Dedifferentiated amniotic fluid mesenchymal stem cell (primary cell): ENCODE measurements around the gene HLA-F.
A peak's percentile ranks its signal among the peaks of the same experiment; 100 is the strongest.

Experiments used
- DNase-seq: peaks from one replicate; pipeline ENCODE4 v3.0.0-alpha.2; 2016; ENCODE audit errors: extremely low spot score

The HLA-F gene

DNA sequence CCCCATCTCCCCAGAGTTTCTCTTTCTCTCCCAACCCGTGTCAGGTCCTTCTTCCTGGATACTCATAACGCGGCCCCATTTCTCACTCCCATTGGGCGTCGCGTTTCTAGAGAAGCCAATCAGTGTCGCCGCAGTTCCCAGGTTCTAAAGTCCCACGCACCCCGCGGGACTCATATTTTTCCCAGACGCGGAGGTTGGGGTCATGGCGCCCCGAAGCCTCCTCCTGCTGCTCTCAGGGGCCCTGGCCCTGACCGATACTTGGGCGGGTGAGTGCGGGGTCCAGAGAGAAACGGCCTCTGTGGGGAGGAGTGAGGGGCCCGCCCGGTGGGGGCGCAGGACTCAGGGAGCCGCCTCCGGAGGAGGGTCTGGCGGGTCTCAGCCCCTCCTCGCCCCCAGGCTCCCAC is at the start of gene HLA-F:
Gene HLA-F (plus strand): TSS at position 173 of the 404 bp plus-strand sequence. CDS start 30 bp downstream, at position 203.
- DNase-seq, result peak; percentile 75

DNA sequence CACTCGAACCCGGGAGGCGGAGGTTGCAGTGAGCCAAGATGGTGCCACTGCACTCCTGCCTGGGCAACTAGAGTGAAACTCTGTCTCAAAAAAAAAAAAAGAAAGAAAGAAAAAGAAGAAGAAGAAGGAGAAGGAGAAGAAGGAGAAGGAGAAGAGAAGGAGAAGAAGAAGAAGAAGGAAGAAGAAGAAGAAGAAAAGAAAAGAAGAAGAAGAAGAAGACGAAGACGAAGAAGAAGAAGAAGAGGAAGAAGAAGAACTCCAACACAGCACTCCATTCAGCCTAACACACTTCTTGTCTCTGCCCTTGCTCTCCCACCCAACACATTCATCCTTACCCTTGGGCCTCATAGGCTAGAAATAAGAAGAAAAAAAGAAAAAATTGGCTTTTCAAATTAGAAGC is 49.2 kb upstream of the HLA-F start:
- no peak for DNase-seq

DNA sequence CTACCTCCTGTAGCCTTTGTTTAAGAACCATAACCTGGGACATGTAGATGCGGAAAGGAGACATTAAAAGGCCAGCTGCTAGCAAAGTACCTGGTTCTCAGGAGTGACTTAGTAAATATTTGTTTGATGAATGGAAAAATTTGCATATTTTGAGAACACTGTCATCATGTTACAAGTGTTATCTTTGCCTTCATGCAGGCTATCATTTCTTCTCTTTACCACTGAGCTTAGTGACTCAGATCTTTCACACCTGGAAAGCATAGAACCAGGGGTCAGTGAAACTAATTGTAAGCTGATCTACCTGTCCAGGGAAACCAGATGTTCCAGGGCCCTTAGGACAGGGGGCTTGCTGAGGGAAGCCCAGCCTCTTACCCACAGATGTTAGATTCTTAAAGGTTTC is 47.7 kb upstream of the HLA-F start:
- DNase-seq, result no peak

DNA sequence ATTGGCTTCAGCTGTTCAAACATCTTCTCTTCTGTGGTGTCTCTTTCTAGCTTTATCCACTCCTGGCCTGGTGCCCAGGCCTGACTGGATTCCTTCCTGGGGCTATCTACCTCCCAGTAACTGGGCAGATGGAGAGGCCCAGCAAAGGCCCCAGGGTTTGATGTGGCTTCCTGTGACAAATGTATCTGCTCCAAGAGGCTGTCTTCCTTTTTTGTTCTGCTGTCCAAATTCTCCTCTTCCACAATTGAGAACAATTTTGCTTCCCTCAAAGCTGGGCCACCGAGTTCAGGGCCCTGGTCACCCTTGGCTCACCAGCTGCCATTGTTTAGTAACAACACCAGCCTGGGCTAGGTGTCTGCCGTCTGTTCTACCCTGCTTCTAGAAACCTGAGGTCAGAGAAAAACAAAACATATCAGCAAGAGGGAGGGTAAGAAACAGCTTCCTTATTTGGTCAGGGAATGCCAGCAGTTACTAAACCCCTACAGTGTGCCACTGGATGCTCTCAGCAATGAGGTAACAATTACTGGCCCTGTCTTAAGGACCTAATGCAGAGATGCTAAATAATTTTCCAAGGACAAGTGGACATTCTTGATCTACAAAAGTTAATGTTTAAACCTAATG is 46.1 kb upstream of the HLA-F start:
- DNase-seq, result no peak

DNA sequence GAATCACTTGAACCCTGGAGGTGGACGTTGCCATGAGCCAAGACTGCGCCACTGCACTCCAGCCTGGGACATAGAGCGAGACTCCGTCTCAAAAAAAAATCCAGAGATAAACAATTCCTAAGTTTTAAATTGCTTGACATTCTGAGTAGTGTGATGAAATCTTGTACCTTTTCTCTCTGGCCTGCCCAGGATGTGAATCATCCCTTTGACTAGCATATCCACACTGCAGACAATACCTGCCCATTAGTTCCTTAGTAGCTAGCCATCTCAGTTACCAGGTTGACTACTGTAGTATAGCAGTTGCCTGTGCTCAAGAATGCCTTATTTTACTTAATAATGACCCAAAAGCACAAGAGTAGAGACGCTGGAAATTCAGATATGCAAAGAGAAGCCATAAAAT is 45.1 kb upstream of the HLA-F start:
- no peak for DNase-seq

DNA sequence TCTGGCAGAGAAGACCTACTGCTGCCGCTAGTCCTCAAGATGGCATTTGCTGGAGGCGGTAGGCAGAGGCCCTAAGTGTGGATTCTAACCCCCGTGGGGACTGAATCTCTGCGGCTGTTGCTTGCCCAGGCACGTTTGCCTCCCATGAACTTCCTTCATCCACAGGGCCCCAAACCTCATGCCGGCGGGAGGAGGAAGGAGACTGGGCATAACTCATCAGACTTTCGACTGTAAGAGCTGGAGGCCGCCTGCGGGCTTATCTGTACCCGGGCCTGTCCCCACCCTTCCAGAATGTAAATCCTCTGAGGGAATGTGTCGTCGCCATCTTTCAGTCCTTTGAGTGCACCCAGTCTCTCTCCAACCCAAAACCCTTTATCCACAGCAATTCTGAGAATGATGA is 43.3 kb upstream of the HLA-F start:
- DNase-seq, result no peak

DNA sequence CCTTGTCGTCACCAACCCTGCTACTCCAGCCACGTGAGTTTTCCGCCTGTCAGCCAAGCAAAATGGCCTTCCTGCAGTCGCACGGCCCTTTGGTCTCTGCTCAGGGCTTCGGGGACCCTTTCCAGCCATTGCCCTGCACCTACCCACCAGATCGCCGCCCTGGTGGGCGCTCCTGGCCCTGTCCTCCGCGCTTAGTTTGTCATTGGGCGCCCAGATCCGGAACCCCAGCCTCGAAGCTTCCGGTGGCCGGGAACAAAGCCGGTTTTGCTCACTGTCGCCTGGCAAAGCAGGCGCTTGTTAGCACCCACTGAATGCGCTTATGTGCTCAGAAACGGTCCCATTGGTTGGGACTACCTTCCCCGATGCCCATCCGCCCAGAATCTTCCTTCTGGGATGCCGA is 42.8 kb upstream of the HLA-F start:
- DNase-seq, result no peak

DNA sequence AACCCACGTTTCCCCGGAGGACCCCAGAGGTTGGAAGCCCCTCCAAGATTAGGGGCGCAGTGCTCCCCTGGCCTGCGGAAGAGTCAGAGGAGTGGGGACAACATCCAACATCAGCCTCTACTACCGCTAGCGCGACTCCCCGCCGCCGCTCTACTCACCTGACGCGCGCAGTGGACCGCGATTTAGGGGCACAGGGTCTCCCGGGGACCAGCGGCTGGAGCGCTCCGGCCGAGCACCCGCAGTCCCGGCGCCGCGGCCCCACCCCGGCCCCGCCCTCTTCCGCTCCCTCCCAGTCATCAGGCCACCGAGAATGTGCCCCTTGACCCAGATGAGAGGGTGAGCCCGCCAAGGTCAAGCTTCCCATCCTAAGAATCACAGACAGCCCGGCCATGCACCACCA is 42.3 kb upstream of the HLA-F start, which contains the start of gene ZFP57:
Gene ZFP57 (minus strand): TSS at position 249 of the 400 bp plus-strand sequence. CDS start 4,149 bp downstream, outside the sequence.
- DNase-seq, result no peak

DNA sequence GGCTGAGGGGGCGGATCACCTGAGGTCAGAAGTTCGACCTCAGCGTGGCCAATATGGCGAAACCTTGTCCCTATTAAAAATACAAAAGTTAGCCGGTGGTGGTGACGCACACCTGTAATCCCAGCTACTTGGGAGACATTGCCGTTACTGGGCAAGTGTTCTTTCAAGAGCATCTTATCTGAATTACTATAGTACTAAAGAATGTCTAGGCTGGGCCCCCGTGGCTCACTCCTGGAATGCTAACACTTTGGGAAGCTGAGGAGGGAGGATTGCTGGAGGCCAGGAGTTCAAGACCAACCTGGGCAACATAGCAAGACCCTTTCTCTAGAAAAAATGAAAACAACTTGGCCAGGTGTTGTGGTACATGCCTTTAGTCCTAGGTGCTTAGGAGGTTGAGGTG is 41.4 kb upstream of the HLA-F start:
- no peak for DNase-seq

DNA sequence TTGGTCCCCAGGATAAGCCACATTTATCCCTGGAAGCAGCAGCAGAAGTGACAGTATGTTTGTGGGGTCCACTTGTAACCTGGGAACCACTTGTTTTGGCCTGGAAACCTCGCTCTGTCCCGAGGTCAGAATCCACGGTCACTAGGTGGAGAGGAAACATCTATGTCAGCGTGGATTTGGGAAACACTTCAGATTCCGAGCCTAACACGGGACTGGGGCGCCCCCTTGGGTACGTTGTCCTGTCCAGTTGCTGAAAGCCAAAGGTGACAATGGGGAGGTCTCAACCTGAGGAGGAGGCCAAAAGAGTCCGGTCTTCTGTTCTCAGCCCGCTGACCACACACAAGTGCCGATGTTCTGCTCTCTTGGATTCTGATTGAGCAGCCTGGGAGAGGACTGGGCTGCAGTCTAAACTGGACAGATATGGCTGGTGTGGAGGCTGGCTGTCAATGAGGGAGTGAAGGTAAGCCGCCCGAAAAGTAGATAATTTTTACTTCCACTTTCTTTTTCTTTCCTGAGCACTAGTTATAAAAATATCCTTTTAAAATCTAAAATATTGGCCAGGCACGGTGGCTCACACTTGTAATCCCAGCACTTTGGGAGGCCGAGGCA is 37.4 kb upstream of the HLA-F start:
- DNase-seq, result no peak

DNA sequence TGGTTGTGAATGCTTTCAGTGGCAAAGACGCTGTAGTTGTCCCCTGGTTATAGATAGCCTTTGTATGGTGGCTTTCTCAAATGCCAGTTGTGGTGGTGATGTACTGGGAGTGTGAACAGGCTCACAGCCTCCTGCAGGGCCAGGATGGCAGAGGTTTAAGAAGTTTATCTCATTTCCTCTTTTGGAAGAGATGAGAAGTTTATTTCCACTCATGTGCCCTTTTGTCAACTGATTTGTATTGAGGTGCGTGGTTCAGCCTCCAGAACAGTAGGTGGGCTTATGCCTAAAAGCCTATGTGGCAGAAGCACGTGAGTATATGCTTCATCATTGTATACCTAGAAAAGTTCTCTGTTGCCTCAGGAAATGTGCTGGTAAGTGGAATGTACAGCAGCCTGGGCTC is 28.6 kb upstream of the HLA-F start:
- no peak for DNase-seq

DNA sequence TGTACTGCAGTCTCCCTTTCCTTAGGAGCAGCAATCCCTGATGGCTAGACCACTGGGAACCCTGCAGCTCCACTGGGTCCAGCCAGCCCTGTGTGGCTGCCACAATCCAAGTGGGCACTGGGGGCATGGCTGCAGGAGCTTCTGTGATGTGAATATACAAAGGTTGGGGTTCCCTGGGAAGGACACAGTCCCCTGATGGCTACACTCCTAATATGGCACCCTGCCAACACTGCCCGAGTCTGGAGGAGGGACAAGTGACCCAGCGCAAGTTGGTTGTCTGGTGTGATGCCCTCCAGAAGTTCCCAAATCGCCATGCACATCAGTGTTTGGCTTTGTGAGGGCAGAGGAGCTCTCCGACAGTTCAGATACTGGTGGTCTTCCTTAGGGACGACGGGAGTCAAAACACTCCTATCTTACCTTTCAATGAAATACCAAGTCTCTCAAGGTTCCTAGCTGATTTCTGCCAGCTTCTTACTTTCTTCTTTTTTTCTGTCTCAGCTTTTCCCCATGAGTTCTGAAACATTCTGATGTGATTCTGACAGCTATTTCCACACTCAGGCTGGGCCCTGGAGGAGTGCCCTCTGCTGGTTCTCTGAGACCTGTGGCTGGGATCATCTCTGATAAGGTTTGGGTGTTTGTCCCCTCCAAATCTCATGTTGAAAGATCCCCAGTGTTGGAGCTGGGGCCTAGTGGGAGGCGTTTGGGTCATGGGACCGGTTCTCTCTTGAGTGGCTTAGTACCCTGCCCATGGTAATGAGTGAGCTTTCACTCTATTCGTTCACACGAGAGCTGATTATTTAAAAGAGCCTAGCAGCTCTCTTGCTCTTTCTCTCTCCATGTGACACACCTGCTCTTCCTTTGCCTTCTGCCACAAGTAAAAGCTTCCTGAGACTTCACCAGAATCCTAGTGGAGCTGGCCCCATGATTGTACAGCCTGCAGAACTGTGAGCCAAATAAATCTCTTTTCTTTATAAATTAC is 26.8 kb upstream of the HLA-F start:
- no peak for DNase-seq

DNA sequence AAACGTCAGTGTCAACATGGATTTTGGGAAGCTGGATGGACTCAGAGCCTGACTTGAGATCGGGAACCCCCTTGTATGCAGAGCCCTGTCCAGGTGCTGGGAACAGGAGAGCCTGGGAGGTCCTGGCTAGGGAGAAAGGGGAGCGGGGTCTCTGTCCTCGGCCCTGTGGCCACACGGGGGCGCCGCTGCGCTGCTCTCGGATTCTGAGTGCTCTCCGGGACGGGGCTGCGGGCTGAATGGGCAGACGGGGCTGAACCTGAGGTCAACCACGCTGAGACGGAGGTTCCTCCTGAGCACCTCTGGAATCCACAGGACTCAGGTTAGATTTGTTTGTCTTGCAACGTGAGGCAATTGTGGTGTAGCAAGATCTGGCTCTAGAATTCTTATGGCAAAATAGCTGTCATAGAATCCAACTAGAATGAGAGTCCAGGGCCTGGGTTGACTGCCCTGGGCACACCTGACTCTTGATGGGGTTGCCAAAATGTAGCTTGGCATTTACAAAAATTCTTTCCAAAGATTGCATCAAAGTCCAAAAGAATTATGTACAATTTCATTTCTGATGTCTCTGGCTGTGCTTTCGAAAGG is 20.6 kb upstream of the HLA-F start:
- no peak for DNase-seq

DNA sequence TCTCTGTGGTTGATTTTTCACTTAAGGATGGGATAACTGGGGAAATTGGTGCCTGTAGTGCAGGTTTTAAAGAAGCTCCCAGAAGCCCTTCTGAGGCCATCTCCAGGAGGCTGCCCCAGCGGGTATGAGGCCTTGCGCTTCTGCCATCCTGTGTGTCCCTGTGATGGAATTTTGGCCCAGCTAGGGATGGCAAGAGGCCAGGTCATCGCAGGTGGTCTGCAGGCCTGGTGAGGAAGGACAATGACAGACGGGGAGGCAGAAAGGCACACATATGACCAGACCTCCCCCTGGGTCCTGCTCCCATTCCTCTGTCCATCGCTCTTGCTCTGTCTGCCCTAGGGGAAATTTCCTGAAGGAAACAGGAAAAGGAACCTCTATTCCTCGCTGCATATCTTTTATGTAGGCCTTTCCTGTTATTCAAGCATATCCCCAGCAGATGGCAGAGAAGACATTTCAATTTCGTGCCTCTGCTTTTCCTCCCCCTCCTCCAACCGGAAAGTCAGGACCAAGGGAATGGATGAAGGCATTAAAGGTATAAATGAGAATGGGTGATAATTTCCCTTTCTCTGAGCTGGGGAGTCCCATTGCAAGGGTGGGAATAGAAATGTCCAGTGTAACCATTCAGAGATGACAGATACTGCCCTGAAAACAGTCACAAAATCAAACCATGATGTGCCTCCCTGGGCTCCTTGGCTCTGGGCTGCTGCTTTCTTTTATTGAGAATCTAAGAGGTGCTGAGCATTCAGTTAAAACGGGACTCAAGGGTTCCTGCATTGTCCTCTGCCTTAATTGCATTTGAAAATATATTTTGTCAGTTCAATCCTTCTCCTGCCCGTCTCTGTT is 17.6 kb upstream of the HLA-F start:
- peak; percentile 60 for DNase-seq

DNA sequence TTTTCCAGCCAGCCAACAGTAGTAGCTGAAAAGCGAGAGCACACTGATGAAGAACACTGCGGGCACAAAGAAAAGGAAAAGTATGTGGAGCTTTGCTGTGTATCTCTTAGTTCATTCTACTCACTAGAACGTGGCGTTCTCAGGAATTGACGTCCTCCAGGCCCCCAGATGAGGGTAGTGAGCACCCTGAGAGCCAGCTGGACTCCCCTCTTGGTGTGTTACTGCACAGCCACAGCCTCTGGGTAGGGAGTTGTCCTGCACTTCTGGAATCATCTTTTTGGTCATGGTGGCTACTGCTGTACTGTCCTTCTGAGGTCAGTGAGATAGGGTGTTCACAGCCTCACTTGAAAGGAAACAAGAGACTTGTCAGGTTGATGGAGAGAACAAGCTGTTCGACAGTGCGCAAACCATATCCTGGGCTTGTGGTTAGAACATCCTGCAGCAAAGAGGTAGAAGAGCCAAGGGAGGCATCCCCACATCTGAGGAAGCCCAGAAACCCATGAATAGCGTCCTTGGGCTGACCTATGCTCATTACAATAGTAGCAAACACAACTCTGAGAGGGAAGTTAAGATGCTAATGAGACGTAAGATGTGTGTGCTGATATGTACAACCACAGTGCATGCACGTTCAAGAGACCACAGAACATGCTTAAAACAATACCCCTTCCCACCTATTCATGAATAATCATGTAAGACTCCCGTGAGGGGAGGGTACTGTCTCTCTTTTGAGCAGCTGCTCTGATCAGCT is 14.6 kb upstream of the HLA-F start:
- DNase-seq, result no peak

DNA sequence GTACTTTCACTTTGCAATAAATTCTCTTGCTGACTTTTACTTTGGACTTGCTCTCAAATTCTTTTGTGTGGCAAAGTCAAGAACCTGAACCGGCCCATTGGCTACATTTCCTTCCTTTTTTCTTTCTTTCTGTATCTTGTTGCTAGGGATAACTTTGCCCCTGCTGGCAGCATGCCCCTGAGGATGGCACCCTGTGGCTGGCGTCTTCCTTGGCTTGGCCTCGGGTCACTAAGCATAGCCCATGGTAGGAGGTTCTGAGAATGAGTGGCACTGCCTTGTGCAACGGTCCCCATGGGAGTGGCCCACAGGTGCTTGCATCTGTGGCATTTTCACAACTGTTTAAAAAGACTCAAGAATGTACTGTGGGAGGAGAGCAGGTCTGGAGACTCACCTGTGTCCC is 14.0 kb upstream of the HLA-F start:
- no peak for DNase-seq

DNA sequence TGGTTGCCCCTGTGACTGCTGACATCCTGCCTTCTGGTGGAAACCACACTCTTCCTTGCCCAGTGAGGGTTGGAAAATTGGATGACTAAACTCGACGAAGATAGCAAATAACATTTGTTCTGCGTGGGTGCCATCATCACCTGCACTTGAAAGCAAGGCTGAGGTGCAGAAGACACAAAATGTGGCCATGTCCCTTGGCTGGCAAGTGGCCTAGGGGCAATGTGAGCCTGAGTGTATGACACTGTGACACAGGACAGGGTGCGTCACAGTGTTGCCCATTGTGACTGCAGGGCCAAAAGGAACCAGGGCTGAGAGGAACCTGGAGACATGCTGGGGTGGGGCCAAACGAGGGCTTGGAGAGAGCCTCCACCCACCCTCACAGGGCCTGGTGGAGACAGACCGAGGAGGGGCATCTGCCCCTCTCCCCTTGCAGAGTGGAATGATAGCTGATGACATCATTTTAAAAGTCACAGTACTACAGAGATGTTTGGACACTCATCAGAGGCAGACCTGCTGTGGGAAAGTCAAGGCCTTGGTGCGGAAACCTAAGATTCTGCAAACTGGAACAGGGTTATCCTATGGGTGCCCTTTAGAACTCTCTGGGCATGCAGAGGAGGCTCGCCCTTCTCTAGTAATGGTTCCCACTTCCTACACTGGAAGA is 12.8 kb upstream of the HLA-F start:
- no peak for DNase-seq

DNA sequence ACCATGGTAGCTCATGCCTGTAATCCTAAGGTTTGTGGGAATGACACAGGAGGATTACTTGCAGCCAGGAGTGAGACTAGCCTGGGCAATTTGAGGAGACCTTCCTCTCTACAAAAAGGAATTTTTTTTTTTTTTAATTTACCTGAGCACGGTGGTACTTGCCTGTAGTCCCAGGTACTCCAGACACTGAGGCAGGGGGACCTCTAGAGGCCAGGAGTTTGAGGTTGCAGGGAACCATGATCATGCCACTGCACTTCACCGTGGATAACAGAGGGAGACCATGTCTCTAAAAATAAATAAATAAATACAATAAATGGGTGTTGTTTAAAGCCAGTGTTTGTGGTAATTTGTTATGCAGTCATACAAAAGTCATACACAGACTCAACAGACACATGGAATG is 2.4 kb upstream of the HLA-F start:
- DNase-seq, result no peak

DNA sequence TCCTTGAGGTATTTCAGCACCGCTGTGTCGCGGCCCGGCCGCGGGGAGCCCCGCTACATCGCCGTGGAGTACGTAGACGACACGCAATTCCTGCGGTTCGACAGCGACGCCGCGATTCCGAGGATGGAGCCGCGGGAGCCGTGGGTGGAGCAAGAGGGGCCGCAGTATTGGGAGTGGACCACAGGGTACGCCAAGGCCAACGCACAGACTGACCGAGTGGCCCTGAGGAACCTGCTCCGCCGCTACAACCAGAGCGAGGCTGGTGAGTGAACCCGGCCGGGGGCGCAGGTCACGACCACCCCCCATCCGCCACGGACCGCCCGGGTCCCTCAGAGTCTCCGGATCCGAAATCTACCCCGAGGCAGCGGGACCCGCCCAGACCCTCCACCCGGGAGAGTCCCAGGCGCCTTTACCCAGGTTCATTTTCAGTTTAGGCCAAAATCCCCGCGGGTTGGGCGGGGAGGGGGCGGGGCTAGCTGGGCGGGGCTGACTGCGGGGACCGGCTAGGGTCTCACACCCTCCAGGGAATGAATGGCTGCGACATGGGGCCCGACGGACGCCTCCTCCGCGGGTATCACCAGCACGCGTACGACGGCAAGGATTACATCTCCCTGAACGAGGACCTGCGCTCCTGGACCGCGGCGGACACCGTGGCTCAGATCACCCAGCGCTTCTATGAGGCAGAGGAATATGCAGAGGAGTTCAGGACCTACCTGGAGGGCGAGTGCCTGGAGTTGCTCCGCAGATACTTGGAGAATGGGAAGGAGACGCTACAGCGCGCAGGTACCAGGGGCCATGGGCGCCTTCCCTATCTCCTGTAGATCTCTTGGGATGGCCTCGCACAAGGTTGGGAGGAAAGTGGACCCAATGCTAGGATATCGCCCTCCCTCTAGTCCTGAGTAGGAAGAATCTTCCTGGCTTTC is 693 bp downstream of the HLA-F start:
- no peak for DNase-seq
